NCI-H1048 (cell line): ENCODE data around the gene COTL1.
"Not testable (repeated sequence)": the region's sequence is repeated elsewhere in the genome, so short reads cannot be mapped to it uniquely, and the experiment has no call there.

Experiments used
- DNase-seq: peaks from one replicate; lab custom pipeline; 2025; lab: John Stamatoyannopoulos, UW

COTL1 gene

DNA sequence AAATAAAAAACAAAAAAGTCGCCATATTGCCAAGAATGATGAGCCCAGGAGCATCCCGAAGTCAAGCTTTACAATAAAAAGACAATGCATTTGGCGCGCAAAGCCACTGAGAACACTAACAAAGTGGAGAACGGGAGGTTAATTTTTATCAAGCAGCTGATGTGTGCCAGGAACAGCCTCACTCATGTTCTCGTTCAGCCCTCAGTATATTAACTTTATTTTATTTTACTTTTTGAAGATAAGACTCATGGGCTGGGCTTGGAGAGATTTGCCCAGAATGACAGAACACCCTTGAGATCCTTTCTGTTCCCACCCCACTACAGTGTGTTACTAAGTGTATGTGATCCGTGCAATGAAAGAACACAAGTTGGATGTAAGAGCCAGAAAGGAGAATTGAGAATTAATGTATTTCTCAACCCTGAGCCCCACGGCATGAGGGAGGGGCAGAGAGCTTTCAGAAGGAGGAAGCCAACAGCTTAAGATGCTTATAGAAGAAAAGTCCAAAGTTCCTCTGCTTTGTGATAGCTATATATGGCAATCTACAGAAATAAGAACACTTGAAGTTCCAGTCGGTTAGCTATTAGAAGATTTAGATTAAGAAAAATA lies 48.4 kb downstream of the COTL1 start:
- DNase-seq = no peak

- no peak for DNase-seq
These were observed 49.8 kb downstream of the COTL1 start for GRCh38 chr16:84568066-84568465.

DNA sequence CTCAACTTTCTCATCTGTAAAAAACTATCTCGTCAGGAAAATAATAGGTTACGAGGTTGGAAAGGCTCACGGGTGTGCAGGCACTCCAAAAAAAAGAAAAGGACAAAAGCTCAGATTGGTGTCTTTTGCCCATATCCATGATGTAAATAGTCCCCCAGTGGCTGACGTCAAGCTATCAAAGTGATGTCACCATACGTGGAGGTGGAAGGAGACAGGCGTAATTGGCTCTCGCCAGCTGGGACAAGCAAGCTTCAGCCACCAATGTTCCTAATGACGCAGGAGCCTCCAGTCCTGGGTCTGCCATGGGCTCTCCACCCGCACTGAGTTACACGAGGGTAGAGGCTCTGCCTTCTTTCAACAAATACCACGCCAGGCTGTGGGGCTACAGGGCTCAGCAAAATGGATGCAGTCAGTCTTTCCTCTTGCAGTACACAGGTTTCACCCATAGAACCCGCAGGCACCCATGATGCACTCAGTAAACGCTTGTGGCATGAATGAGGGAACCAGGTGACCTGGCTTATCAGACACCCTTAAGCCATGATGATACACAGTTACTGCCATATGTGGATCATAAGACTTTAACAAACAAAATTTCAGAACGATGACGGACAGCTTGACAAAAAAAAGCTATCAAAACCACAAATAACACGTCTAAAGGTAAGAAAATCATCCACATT lies 50.5 kb downstream of the COTL1 start:
- DNase-seq = no peak

- DNase-seq = no peak
These were observed 51.2 kb downstream of the COTL1 start for GRCh38 chr16:84566545-84567257.

- DNase-seq = no peak
These were observed 52.0 kb downstream of the COTL1 start for GRCh38 chr16:84565669-84566495.

GRCh38 chr16:84563786-84564420 lies 54.0 kb downstream of the COTL1 start:
- DNase-seq = no peak

DNA sequence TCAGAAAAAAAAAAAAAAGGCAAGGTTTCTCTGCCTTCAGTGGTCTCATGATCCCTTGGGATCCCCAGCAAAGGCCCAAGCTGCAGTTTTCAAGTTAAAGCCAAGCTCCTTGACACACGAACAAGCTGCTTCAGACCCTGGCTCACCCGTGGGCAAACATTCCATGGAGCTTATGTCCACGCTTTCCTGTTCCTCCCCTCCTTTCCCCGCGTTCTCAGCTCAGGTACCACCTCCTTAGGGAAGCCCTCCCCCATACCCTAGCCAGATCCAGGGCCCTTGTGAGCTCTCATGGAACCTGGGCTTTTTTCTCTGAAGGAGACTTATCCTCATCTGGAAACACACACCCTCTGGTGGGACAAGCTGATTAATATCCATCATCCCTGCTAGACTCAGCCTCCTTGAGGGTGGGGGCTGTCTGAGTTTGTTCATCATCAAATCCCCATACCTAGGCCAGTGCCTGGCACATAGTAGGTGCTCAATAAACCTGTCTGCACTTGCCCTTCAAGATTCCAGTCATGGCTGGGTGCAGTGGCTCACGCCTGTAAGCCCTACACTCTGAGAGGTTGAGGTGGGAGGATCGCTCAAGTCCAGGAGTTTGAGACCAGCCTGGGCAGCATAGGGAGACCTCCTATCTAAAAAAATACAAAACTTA lies 54.7 kb downstream of the COTL1 start:
- DNase-seq = no peak

DNA sequence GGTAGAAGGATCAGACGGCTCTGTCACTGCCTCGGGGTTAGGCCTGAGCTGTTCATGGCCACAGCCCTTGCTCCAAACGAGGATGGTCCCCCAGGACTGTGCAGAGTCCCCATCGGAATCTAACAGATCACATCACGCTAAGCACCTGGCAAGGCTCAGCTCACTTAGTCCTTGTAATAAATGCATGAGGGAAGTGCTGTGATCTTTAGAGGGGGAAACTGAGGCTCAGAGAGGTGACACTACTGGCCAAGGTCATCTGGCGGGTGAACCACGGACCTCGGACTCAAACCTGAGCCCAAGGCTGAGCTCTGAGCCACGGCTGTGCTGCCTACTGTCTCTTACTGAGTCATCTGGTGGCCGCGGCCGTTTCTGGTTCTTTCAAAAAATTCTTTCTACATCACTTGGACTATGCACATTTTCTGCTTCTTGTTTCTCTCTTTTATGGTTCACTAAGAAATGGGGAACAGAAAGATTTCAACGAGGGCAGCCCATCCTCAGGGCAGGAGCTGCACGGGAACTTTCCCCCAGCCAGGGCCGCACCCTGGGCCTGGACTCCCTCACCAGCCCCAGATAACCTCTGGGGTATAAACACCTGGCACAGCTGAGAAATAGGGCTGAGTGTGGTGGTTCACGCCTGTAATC lies 55.6 kb downstream of the COTL1 start:
- no peak for DNase-seq

DNA sequence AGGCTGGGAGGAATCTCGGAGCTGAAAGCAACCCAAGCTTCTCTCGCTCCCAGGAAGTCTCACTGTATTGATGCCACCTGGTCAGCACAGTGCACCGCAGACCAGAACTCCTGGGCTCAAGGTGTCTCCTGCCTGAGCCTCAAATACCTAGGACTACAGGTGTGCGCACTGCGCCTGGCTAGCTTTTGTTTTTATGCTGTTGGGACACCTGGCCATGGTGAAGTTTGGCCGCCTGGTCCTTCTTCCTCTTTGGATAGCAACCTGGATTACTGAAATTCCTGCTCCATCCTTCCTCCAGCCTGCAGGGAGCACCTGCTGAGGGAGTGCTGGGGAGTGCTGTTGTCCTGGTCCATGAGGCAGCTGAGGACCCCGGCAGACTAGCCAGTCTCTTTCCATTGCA lies 56.6 kb downstream of the COTL1 start:
- DNase-seq = no peak

- no peak for DNase-seq
These were observed 57.6 kb downstream of the COTL1 start for GRCh38 chr16:84560269-84560668.

DNA sequence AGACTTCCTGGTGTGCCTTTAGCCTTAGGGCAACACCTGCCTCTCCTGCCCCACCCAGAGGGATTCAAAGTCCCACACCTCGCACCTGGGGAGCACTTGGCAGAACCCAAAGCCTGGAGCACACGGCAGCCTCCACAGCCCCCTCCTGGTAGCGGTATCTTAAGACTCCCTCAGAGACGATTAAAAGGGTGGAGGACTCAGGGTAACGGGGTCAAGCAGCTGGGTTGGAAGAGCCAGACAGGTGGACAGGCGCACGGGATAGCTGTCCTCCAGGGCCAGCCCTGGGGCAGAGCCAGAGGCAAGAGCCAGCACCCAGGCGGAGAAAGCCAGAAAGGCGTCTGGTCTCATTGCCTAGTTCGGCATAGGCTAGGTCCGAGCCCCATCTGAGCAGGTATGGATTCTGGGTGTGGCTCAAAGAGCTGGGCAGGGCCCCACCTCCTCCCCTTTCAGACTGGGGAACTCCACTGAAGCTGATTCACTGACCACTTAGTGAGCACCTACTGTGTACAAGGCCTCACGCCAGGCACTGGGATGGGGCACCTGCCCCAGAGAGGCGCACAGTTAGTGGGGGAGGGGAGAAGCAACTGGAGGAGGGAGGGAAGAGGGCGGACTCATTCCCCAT lies 58.5 kb downstream of the COTL1 start:
- no peak for DNase-seq

- not testable (repeated sequence) for DNase-seq
These were observed 59.0 kb downstream of the COTL1 start for GRCh38 chr16:84558850-84559249.

DNA sequence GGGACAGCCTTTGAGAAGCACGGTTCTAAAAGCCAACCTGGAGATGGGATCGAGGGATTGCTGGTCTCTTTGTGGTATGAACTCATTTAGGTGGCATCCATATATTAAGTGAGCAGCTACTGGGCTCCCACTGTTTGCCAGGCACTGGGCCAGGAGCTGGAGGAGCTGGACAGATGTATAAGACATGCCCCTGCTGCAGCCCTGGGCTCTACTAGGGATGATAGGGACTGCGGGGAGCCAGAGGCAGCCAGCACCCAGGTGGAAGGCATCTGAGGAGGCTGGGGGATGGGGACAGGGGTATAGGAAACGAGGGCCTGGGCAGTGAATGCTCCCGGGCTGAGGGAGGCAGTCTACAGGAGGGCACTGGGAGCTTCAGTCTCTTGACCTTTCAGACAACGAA lies 60.4 kb downstream of the COTL1 start:
- no peak for DNase-seq

GRCh38 chr16:84557059-84557458 lies 60.8 kb downstream of the COTL1 start:
- no peak for DNase-seq

- DNase-seq = no peak
These were observed 62.3 kb downstream of the COTL1 start for GRCh38 chr16:84555418-84556196.

- no peak for DNase-seq
These were observed 63.1 kb downstream of the COTL1 start for GRCh38 chr16:84554627-84555328.

- no peak for DNase-seq
These were observed 63.9 kb downstream of the COTL1 start for GRCh38 chr16:84553873-84554399.

DNA sequence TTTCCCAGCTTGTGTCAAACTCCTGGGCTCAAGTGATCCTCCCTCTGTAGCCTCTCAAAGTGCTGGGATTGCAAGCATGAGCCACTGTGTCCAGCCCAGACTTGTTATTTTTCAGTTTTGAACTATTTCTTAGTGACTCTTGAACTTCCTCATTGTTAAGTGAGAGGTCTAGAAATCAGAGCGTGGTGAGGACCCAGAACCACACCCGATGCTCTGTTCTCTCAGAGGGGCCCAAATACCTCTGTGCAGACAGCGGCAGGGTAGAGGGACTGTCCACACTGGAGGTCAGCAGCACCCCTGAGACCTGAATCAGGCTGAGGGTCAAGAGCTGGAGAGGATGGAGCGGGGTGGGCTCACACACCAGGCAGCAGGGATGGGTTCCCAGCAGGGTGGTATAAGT lies 65.7 kb downstream of the COTL1 start:
- DNase-seq = no peak

DNA sequence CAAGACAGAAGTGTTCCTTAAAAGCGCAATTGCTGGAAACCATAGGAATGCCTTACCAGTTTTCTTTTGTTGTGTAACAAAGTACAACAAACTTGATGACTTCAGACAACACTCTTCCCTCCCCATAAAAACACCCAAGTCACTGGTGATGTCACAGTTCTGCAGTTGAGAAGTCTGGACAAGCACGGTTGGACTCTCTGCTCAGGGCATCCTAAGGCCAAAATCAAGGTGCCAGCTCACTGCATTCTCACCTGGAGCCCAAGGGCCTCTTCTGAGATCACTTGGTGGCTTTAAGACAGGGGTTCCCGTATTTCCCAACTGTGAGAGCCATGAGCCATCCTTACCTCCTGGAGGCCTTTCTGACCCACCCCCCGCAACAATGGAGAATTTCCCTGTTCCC lies 67.8 kb downstream of the COTL1 start:
- no peak for DNase-seq
